Fibroblast of the conjunctiva (primary cell): ENCODE results near the gene RNF215.
A peak's percentile ranks its signal among the peaks of the same experiment; 100 is the strongest.
"Not testable (repeated sequence)": the region's sequence is repeated elsewhere in the genome, so short reads cannot be mapped to it uniquely, and the experiment has no call there.

Experiments
- DNase-seq: peaks from one replicate; pipeline ENCODE4 v3.0.0-alpha.2; 2010; ENCODE audit warnings: low read depth

Gene RNF215

GRCh38 chr22:30420347-30421125, 33.3 kb upstream of the RNF215 start:
- DNase-seq = peak; percentile 76

- no peak for DNase-seq
These were observed 29.6 kb upstream of the RNF215 start for GRCh38 chr22:30416837-30417236.

GRCh38 chr22:30416403-30416802, 29.2 kb upstream of the RNF215 start:
- DNase-seq = no peak

GRCh38 chr22:30414525-30415047, 27.4 kb upstream of the RNF215 start:
- no peak for DNase-seq

GRCh38 chr22:30413745-30414524, 26.7 kb upstream of the RNF215 start:
- DNase-seq = no peak

GRCh38 chr22:30413001-30413400, 25.8 kb upstream of the RNF215 start:
- no peak for DNase-seq

GRCh38 chr22:30411780-30412179, 24.6 kb upstream of the RNF215 start:
- DNase-seq = no peak

- no peak for DNase-seq
These were observed 21.3 kb upstream of the RNF215 start for GRCh38 chr22:30408388-30409102.

- no peak for DNase-seq
These were observed 19.2 kb upstream of the RNF215 start for GRCh38 chr22:30406400-30406799.

- no peak for DNase-seq
These were observed 18.5 kb upstream of the RNF215 start for GRCh38 chr22:30405731-30406130.

- DNase-seq = no peak
These were observed 17.1 kb upstream of the RNF215 start for GRCh38 chr22:30404307-30404706.

- DNase-seq = not testable (repeated sequence)
These were observed 15.5 kb upstream of the RNF215 start for GRCh38 chr22:30402766-30403104.

GRCh38 chr22:30402028-30402765, 15.0 kb upstream of the RNF215 start:
- no peak for DNase-seq

GRCh38 chr22:30401024-30401423, 13.8 kb upstream of the RNF215 start:
- not testable (repeated sequence) for DNase-seq

GRCh38 chr22:30400159-30400558, 12.9 kb upstream of the RNF215 start:
- no peak for DNase-seq

GRCh38 chr22:30399718-30400117, 12.5 kb upstream of the RNF215 start:
- DNase-seq = no peak

- no peak for DNase-seq
These were observed 11.8 kb upstream of the RNF215 start for GRCh38 chr22:30398685-30399680.

- DNase-seq = no peak
These were observed 10.7 kb upstream of the RNF215 start for GRCh38 chr22:30397656-30398635.

GRCh38 chr22:30396871-30397655, 9.9 kb upstream of the RNF215 start, which contains the start of gene SEC14L2:
Gene SEC14L2, plus strand, starts transcription at chr22:30397018. Its CDS starts 99 bp downstream, at chr22:30397117.
- DNase-seq = no peak
